Skeletal muscle cell (primary cell): ENCODE data around the gene CHRNA4.

Experiments used
- DNase-seq: peaks from one replicate; pipeline ENCODE4 v3.0.0-alpha.2; 2010; ENCODE audit warnings: low read depth
- H3K4me3 ChIP-seq: 2 replicates; pipeline ENCODE4 v1.5.1; 2011; ENCODE audit warnings: low read depth, mild to moderate bottlenecking, control low read depth, low read length, moderate library complexity

The CHRNA4 gene

DNA sequence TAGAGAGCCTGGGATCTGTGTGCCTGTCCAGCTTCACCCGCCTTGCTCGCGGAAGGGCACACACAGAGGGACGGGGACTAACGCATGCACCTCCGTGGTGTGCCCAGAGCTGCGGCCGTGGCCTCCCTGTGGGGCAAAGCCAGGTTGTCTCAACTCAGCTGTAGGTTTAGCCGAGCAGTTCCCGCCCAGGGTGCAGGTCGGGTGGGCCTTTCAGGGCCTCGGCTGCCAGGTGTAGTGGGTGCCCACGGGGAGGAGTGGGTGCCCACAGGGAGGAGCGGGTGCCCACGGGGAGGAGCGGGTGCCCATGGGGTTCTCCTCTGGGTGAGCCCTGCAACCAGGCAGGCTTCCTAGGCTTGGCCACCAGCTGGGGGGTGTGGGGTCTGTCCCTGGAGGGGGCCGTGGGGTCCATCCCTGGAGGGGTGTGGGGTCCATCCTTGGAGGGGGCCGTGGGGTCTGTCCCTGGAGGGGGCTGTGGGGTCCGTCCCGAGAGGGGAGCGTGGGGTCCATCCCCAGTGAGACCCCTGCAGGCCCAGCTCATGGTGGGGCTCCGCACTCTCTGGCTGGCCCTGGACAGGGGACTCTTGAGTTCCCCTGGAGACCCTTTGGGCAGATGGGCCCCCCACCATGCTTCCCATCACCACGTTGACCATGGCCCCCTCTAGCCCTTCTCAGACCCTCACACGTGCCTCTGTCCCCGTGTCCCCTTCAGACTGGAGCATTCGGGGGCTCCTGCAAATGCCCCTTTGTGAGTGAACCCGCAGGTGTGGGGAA, 37.8 kb upstream of the CHRNA4 start:
- no peak overlapping the region for H3K4me3 ChIP-seq
- DNase-seq, result no peak

GRCh38 chr20:63397946-63398450, 36.8 kb upstream of the CHRNA4 start:
- DNase-seq, result no peak
- H3K4me3 ChIP-seq, result no peak overlapping the region

- DNase-seq, result no peak
- H3K4me3 ChIP-seq, result no peak overlapping the region
Observed at GRCh38 chr20:63397155-63397843, 36.1 kb upstream of the CHRNA4 start.

GRCh38 chr20:63396300-63396699, 35.2 kb upstream of the CHRNA4 start:
- H3K4me3 ChIP-seq, result no peak overlapping the region
- DNase-seq, result no peak

GRCh38 chr20:63395723-63396122, 34.6 kb upstream of the CHRNA4 start:
- H3K4me3 ChIP-seq, result no peak overlapping the region
- DNase-seq, result no peak

DNA sequence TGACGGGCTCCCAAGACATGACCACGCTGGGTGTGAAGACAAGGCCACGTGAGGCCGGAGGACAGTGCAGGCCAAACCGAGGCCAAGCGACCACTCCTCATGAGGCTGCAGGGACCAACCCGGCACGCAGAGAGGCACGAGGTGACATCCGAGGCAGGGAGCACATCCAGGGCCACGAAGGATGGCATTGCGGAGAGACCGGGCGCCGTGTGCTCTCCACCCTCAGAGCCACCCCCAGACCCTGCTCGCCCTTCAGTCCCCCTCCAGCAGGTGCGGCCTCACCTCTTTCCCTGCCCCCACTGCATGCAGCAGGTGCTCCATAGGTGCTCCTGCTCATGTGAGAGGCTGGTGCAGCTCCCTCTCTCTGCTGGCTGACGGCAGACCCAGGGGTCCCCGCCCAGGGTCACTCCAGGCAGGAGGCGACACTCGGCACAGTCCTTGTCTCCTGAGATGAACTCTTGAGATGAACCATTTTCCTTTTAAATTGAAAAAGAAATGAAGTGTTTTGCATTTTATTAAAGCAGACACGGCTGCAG, 33.8 kb upstream of the CHRNA4 start:
- no peak for DNase-seq
- no peak overlapping the region for H3K4me3 ChIP-seq

DNA sequence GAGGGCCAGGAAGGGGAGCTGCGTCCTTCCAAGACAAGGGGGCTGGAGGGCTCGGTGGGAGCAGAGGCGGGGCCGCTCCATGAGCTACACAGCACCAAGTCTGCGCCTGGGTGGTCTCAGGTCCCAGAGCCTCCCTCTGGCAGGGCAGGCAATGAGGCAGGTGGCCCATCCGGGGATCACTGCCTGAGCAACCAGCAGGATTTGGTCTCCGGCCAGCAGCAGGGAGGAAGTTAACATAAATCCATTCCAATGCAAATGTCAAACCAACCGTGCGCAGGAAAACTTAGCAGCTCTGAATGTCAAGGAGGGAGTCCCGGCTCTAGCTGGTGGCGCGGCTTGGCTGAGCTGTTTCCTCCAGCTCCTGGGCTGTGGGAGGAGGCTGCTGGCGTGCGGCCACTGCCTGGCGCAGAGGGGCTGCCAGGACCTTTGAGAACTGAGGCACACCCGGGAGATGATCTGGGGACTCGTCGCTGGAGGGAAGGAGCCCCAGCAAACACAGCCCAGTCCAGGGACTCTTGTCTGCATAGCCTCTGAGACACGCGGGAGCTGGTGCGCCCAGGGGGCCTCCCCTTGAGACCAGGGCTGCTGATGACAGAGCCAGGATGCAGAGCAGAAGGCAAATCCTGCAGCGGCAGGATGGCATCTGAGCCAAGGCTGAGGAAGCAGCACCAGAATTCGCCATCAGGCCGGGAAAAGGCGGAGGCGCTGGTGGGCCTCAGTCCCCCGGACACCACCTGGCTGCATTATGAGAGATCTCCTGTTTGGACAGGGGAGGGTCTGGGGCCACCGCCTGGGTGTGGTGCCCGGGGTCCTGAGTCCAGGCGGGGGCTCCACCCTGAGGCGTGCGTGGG, 33.1 kb upstream of the CHRNA4 start:
- no peak for DNase-seq

DNA sequence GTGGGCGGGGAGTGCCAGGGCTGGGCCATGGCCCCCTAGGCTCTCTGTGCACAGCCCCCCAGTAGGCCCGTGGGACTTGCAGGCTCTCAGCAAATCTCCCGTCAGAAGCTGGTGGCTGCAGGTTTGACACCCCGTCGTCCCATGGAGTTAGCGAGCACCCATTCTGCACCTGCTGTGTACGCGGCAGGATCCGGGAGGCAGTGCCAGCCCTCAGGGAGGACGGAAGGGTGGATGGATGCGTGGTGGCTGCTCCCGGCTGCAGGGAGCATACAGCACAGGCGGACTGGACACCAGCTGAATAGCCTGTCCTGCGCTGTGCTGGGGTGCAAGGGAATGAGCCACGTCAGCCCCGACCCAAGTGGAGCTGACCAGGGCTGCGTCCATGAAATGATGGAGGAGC, 32.4 kb upstream of the CHRNA4 start:
- no peak for DNase-seq
- no peak overlapping the region for H3K4me3 ChIP-seq

More for the DNA sequence above, 33.1 kb upstream of the CHRNA4 start:
- no peak overlapping the region for H3K4me3 ChIP-seq

GRCh38 chr20:63392465-63393365, 31.6 kb upstream of the CHRNA4 start:
- no peak for DNase-seq
- H3K4me3 ChIP-seq, result no peak overlapping the region

DNA sequence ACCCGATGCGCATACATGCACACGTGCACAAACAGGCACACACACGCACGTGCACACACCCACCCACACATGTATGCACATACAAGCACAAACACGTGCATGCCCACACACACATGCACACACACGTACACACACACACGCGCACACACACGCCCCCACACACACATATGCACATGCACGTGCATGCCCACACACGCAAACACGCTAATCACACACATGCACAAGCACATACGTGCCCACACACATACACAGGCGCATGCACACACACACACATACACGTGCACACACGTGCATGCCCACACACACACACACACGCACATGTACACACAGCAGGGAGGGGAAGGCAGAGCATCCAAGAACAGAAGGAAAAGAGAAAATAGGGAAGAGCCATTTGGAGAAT, 26.8 kb upstream of the CHRNA4 start:
- no peak for DNase-seq
- H3K4me3 ChIP-seq, result no peak overlapping the region

DNA sequence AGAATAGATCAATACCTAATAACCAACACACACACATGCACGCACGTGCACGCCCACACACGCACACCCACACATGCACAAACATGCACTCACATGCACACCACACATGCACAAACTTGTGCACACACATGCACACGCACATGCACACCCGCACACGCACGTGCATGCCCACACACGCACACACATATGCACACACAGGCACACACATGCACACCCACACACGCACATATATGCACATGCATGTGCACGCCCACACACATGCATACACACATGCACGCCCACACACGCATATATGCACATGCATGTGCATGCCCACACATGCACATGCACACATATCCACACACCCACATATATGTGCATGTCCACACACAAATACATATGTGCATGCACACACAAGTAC, 26.2 kb upstream of the CHRNA4 start:
- H3K4me3 ChIP-seq, result no peak overlapping the region

DNA sequence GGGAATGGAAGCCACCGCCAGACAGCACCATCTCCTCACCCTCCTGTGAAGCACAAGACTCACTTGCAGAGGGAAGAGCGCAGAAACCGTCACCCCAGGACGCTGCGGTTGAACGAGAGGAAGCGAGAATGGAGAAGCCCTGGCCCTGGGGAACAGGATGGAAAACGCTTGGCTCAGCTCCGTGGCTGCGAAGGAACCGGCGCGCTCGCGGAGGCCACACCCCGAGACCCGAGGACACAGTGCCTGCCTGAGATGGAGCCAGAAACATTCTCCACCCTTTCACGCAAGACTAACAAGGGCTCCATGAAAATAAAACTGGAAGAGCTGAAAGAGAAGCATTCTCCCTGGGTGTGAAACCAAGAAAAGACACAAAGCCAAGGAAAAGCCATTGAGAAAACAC, 25.3 kb upstream of the CHRNA4 start:
- no peak for DNase-seq
- no peak overlapping the region for H3K4me3 ChIP-seq

More for the DNA sequence above, 26.2 kb upstream of the CHRNA4 start:
- DNase-seq, result no peak

DNA sequence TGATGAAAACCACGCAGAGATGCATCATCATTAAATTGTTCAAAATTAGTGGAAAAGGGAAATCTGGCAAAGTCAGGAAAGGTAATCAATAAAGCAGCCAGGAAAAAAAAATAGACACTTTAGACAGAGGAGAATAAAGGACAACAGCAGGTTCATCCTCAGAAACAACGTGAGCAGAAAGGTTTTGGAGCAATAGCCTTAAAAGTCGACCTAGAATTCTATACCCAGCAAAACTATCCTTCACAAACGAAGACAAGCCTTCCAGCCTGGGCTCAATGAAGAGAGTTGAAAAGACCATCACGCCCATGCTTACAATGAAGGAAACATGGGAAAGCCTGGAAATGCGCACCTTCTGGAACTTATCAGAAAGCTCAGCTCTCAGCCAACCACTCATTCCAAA, 24.7 kb upstream of the CHRNA4 start:
- no peak for DNase-seq
- no peak overlapping the region for H3K4me3 ChIP-seq

DNA sequence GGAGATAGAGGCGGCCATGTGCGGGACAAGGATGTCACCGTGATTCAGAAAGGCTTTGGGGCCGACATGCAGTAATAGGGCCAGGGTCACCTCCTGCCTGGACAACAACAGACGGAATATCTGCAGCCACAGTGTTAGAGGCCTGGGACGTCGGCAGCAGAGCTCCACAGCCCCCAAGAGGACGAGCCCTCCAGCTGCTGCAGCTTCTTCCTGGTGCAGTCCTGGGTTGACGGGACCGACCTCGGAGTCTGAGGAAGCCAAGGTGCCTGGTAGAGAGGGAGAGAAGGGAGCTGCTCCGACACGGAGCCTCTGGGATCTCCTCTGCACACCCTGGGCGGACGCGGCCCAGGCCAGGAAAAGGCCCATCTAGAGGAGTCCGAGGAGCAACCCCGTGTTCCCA, 23.2 kb upstream of the CHRNA4 start:
- no peak overlapping the region for H3K4me3 ChIP-seq
- no peak for DNase-seq

DNA sequence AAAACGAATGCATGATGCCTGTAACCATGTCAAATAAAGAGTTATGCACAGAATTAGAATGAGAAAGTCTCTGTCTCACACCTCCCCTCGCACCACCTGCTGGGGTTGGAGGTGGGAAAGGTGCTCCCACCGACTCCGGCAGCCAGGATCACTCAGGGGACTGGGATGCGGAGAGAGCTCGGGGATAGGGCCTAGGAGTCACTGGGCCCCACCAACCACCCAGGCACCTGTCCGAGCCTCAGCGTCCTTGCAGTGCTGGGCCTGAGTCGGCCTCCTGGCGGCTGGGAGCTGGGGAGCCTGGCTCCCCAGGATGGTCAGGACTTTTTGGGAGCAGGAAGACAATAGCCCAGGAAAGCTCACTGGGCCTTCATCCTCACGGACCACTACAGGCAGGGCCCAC, 22.4 kb upstream of the CHRNA4 start:
- no peak overlapping the region for H3K4me3 ChIP-seq
- no peak for DNase-seq

DNA sequence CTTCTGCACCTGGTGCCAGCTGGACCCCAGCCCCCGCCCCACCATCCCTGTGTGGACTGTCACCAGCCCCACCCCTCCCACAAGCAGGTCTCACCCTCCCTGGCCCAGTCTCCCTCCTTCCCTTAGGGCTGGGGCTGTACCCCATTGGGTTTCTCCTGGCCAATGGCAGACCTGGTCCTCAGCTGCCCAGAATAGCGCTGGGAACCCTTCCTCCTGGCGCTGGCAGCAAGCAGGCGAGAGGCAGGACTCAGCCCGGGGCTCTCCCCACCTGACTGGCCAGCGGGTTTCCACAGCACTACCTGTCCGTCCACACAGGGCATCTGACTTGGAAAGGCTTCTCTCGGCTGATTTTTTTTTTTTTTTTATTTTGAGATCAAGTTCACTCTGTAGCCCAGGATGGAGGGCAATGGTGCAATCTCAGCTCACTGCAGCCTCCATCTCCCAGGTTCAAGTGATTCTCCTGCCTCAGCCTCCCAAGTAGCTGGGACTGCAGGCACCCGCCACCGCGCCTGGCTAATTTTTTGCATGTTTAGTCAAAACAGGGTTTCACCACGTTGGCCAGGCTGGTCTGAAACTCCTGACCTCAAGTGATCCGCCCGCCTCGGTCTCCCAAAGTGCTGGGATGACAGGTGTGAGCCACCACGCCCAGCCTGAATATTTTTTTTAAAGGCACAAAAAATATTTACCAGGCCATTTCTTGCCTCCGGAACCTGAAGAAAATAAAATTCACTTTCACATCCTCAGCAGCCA, 21.6 kb upstream of the CHRNA4 start:
- H3K4me3 ChIP-seq, result no peak overlapping the region
- no peak for DNase-seq

DNA sequence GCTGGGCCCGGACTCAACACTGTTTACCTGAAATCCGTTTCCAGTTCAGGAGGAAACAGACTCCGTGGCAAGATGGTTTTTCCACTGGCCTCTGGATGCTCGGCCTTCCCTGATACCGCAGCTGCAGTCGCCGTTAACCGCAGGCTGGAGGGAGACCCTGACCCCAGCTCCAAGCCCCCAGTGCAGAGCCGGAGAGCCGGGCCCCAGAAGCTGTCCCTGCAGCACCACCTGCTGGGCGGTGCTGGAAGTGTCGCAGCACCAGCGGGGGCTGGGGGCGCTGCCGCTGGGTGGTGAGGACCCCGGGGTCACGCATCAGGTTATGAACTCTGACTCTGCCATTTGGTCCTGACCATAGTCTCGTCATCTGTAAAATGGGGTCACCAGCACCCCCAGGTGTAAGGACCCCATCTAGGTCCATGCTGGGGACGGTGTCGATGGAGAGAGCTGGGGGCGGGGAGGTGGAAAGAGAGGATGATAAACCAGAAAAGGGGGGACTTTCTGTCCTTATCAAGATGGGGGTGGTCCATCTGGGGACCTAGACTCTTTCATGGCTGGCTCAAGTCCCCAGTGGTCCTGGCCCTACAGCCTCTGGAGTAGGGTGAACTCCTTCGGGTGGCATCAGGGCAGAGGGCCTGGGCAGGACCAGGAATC, 20.8 kb upstream of the CHRNA4 start:
- H3K4me3 ChIP-seq, result no peak overlapping the region
- no peak for DNase-seq
